Activated naive CD8-positive, alpha-beta T cell (primary cell): Measurements from ENCODE around the gene RNF150.
A peak's percentile ranks its signal among the peaks of the same experiment; 100 is the strongest.
"Not testable (repeated sequence)": the region's sequence is repeated elsewhere in the genome, so short reads cannot be mapped to it uniquely, and the experiment has no call there.

Experiments used
- H3K27ac Mint-ChIP-seq: one replicate; pipeline ENCODE4 v1.8.0; 2021; ENCODE audit warnings: mixed read lengths
- H3K27me3 Mint-ChIP-seq: one replicate; pipeline ENCODE4 v1.8.0; 2021; ENCODE audit warnings: mixed read lengths
- H3K36me3 Mint-ChIP-seq: one replicate; pipeline ENCODE4 v1.8.0; 2021; ENCODE audit warnings: mixed read lengths
- H3K4me1 Mint-ChIP-seq: one replicate; pipeline ENCODE4 v1.8.0; 2021; ENCODE audit warnings: low read depth, mixed read lengths
- H3K4me3 Mint-ChIP-seq: one replicate; pipeline ENCODE4 v1.8.0; 2021; ENCODE audit warnings: mild to moderate bottlenecking, mixed read lengths
- H3K9me3 Mint-ChIP-seq: one replicate; pipeline ENCODE4 v1.8.0; 2021; ENCODE audit warnings: low read depth, mixed read lengths

RNF150 gene

GRCh38 chr4:141133146-141133998 lies at the start of gene RNF150:
TSS of gene RNF150 (minus strand) at chr4:141133469.
- H3K27ac Mint-ChIP-seq = no peak within 1 kb of the TSS
- peaks cover 13% of the 10 kb centered on the region for H3K4me1 Mint-ChIP-seq
- peaks cover 57% of the 10 kb centered on the region for H3K27me3 Mint-ChIP-seq
- H3K4me3 Mint-ChIP-seq = peak within 1 kb of the TSS; percentile 89
- no peaks in the 10 kb centered on the region for H3K36me3 Mint-ChIP-seq
- H3K9me3 Mint-ChIP-seq = no peaks in the 10 kb centered on the region

GRCh38 chr4:141180991-141181761 lies 47.9 kb upstream of the RNF150 start:
- Mint-ChIP-seq H3K9me3 (no peaks in the 10 kb centered on the region), H3K4me3 (no peak overlapping the region), H3K27ac (no peak overlapping the region), H3K36me3 (no peaks in the 10 kb centered on the region), H3K4me1 (no peaks in the 10 kb centered on the region), H3K27me3 (peaks cover 4% of the 10 kb centered on the region)

GRCh38 chr4:141179474-141180373 lies 46.5 kb upstream of the RNF150 start:
- H3K4me3 Mint-ChIP-seq = no peak overlapping the region
- H3K9me3 Mint-ChIP-seq = no peaks in the 10 kb centered on the region
- no peaks in the 10 kb centered on the region for H3K4me1 Mint-ChIP-seq
- H3K27ac Mint-ChIP-seq = no peak overlapping the region
- H3K27me3 Mint-ChIP-seq = peaks cover 4% of the 10 kb centered on the region
- H3K36me3 Mint-ChIP-seq = no peaks in the 10 kb centered on the region

- Mint-ChIP-seq H3K27ac (no peak overlapping the region), H3K4me3 (no peak overlapping the region), H3K27me3 (peaks cover 4% of the 10 kb centered on the region), H3K9me3 (no peaks in the 10 kb centered on the region), H3K4me1 (no peaks in the 10 kb centered on the region), H3K36me3 (no peaks in the 10 kb centered on the region)
Observed at GRCh38 chr4:141177171-141177570, 43.9 kb upstream of the RNF150 start.

- no peaks in the 10 kb centered on the region for H3K9me3 Mint-ChIP-seq
- no peaks in the 10 kb centered on the region for H3K4me1 Mint-ChIP-seq
- no peak overlapping the region for H3K27ac Mint-ChIP-seq
- H3K27me3 Mint-ChIP-seq = peaks cover 2% of the 10 kb centered on the region
- H3K4me3 Mint-ChIP-seq = no peak overlapping the region
- H3K36me3 Mint-ChIP-seq = no peaks in the 10 kb centered on the region
Observed at GRCh38 chr4:141174457-141174856, 41.2 kb upstream of the RNF150 start.

- H3K9me3 Mint-ChIP-seq = no peaks in the 10 kb centered on the region
- H3K27me3 Mint-ChIP-seq = peaks cover 1% of the 10 kb centered on the region
Observed at GRCh38 chr4:141170671-141171070, 37.4 kb upstream of the RNF150 start.

GRCh38 chr4:141169391-141169790 lies 36.1 kb upstream of the RNF150 start:
- no peak overlapping the region for H3K4me3 Mint-ChIP-seq
- no peak overlapping the region for H3K27ac Mint-ChIP-seq
- H3K9me3 Mint-ChIP-seq = no peaks in the 10 kb centered on the region
- peaks cover 1% of the 10 kb centered on the region for H3K27me3 Mint-ChIP-seq
- no peaks in the 10 kb centered on the region for H3K36me3 Mint-ChIP-seq
- H3K4me1 Mint-ChIP-seq = no peaks in the 10 kb centered on the region

More at GRCh38 chr4:141170671-141171070, 37.4 kb upstream of the RNF150 start:
- H3K4me1 Mint-ChIP-seq = no peaks in the 10 kb centered on the region
- no peaks in the 10 kb centered on the region for H3K36me3 Mint-ChIP-seq
- no peak overlapping the region for H3K27ac Mint-ChIP-seq
- no peak overlapping the region for H3K4me3 Mint-ChIP-seq

- H3K4me1 Mint-ChIP-seq, H3K27me3 Mint-ChIP-seq, H3K36me3 Mint-ChIP-seq, H3K9me3 Mint-ChIP-seq, H3K27ac Mint-ChIP-seq, H3K4me3 Mint-ChIP-seq: not testable (repeated sequence)
Observed at GRCh38 chr4:141165001-141165400, 31.7 kb upstream of the RNF150 start.

DNA sequence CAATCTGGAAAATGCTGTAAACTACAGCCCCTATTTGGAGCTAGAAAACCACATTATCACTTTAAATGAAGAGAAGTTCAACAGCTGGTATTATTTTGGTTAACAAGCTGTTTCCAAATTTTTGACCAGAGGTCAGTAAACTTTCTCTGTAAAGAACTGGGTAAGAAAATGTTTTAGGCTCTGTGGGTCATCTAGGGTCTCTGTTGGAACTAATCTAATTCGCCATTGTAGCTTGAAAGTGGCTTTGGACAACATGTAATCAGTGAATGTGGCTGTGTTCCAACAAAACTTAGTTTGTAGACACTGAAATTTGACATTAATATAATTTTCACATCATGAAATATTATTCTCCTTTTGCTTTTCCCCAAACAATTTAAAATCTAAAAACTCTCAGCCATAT lies 25.8 kb upstream of the RNF150 start:
- Mint-ChIP-seq H3K9me3 (no peaks in the 10 kb centered on the region), H3K27me3 (peaks cover 9% of the 10 kb centered on the region), H3K27ac (no peak overlapping the region), H3K4me1 (no peaks in the 10 kb centered on the region), H3K36me3 (no peaks in the 10 kb centered on the region), H3K4me3 (no peak overlapping the region)

DNA sequence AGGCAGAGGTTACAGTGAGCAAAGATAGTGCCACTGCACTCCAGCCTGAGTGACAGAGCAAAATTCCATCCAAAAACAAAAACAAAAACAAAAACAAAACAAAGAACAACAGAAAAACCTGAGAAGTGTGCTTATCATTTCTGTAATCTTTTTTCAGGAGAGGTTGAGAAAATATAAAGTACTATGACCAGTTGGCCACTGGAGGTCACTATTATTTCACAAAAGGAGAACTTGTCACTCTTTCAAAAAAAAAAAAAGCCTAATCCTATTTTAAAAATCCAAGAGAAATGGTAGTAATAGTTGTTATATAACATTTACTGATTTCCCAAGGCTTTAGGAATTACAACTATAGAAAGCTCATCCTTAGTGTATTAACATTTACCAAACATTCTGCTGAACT lies 24.9 kb upstream of the RNF150 start:
- H3K27ac Mint-ChIP-seq = no peak overlapping the region
- no peaks in the 10 kb centered on the region for H3K4me1 Mint-ChIP-seq
- no peaks in the 10 kb centered on the region for H3K9me3 Mint-ChIP-seq
- no peaks in the 10 kb centered on the region for H3K36me3 Mint-ChIP-seq
- no peak overlapping the region for H3K4me3 Mint-ChIP-seq
- peaks cover 8% of the 10 kb centered on the region for H3K27me3 Mint-ChIP-seq

- Mint-ChIP-seq H3K4me1 (no peaks in the 10 kb centered on the region), H3K36me3 (no peaks in the 10 kb centered on the region), H3K4me3 (no peak overlapping the region), H3K27ac (no peak overlapping the region), H3K9me3 (no peaks in the 10 kb centered on the region), H3K27me3 (peaks cover 10% of the 10 kb centered on the region)
Observed at GRCh38 chr4:141155586-141155985, 22.3 kb upstream of the RNF150 start.

GRCh38 chr4:141154725-141155124 lies 21.5 kb upstream of the RNF150 start:
- Mint-ChIP-seq H3K27me3 (peaks cover 10% of the 10 kb centered on the region), H3K4me1 (no peaks in the 10 kb centered on the region), H3K27ac (no peak overlapping the region), H3K9me3 (no peaks in the 10 kb centered on the region), H3K4me3 (no peak overlapping the region), H3K36me3 (no peaks in the 10 kb centered on the region)

DNA sequence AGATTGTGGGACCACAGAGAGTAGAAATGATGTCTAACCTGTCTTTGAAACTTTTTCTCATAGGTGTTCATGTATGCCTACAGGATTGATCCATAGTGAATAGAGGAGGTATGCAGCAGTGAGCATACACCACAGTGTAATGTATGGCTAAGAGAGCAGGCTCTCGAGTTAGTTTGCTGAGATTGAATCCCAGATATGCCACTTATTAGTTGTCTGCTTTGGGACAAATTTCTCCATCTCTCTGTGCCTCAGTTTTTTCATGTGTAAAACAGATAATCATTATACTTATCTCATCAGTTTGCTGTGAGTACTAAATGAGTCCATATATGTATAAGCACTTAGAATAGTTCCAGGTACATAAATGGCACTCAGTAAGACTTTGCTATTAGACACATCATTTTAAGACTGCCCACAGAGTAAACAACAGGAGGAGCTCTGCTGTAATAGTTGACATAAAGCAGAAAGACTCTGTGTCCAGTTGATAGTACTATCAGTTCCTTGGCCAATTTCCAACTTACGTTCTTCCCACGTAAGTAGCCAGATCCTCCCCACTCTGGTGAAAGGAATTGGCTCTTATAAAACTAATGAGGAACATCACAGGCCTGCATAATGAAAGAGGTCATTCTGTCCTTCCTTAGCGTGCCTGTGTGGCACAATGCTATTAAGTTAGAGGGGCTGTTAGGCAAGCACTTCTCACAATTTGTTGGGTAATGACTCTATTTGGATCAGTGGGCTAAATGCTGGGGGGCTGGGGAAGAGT lies 20.7 kb upstream of the RNF150 start:
- no peaks in the 10 kb centered on the region for H3K9me3 Mint-ChIP-seq
- H3K27ac Mint-ChIP-seq = no peak overlapping the region
- peaks cover 10% of the 10 kb centered on the region for H3K27me3 Mint-ChIP-seq
- H3K4me3 Mint-ChIP-seq = no peak overlapping the region
- no peaks in the 10 kb centered on the region for H3K36me3 Mint-ChIP-seq
- H3K4me1 Mint-ChIP-seq = no peaks in the 10 kb centered on the region

DNA sequence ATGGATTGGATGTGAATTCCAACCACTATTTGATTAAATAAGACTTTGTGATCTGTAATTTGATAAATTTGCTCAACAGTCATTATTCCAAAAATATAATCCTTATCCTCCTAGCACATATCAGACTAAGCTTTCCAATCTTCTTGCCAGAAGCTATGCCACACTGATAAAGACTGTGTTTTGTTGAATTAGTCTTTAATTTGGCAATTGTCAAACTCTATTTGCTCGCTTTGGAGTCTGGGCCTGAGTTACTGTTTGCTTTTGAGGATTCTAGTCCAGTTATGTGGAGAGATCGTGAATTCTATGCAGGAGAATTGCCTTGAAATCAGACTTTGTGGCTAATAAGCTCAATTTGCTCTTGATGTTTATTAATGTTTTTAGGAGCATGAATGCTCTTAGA lies 10.9 kb upstream of the RNF150 start:
- Mint-ChIP-seq H3K36me3 (no peaks in the 10 kb centered on the region), H3K4me3 (no peak overlapping the region), H3K27me3 (peaks cover 4% of the 10 kb centered on the region), H3K9me3 (no peaks in the 10 kb centered on the region), H3K27ac (no peak overlapping the region), H3K4me1 (no peaks in the 10 kb centered on the region)
